ENCODE results near the gene SLC25A4.
"Not testable (repeated sequence)": the region's sequence is repeated elsewhere in the genome, so short reads cannot be mapped to it uniquely, and the experiment has no call there.

The SLC25A4 gene

GRCh38 chr4:185186769-185187168 is 43.7 kb downstream of the SLC25A4 start:
- no peak for DNase-seq

GRCh38 chr4:185189606-185190305 is 46.7 kb downstream of the SLC25A4 start:
- no peak for DNase-seq

- DNase-seq: no peak
Observed at GRCh38 chr4:185190306-185190856, 47.3 kb downstream of the SLC25A4 start.

GRCh38 chr4:185192059-185192458 is 49.0 kb downstream of the SLC25A4 start:
- DNase-seq: no peak

- DNase-seq: no peak
Observed at GRCh38 chr4:185194924-185195888, 52.1 kb downstream of the SLC25A4 start.

- no peak for DNase-seq
Observed at GRCh38 chr4:185196437-185196836, 53.4 kb downstream of the SLC25A4 start.

GRCh38 chr4:185198189-185198588 is 55.1 kb downstream of the SLC25A4 start:
- DNase-seq: not testable (repeated sequence)

All from NCI-H2029 treated with DMSO at 0.1 percent for 48 hours (cell line).